Bronchial epithelial cell (primary cell): Measurements from ENCODE around the gene DUSP3. TPM values are rescaled to one million over a fixed set of nuclear protein-coding genes. Genes with fewer than 3 reads are reported as not detected.

ENCODE experiments used
- DNase-seq: peaks from one replicate; pipeline ENCODE4 v3.0.0-alpha.2; 2010; ENCODE audit warnings: low read depth
- FAIRE-seq: peaks from 2 replicates; lab custom pipeline; 2011; peaks lifted over from hg19 to GRCh38; lab: Jason Lieb, UNC
- H3K27me3 ChIP-seq: 2 replicates; pipeline ENCODE4 v1.5.1; 2011; ENCODE audit warnings: low read length; ENCODE audit not compliant: control insufficient read depth, insufficient read depth
- H3K36me3 ChIP-seq: 2 replicates; pipeline ENCODE4 v1.5.1; 2011; ENCODE audit warnings: low read length; ENCODE audit not compliant: control insufficient read depth, insufficient read depth
- H3K4me3 ChIP-seq: 2 replicates; pipeline ENCODE4 v1.5.1; 2011; ENCODE audit warnings: mild to moderate bottlenecking, low read depth, low read length, control low read depth
- CTCF ChIP-seq: IDR thresholded peaks from 2 replicates; pipeline ENCODE4 v1.5.1; 2011; ENCODE audit warnings: mild to moderate bottlenecking, moderate library complexity, low read length, control low read depth, inconsistent platforms; ENCODE audit not compliant: insufficient read depth, severe bottlenecking
- total RNA-seq: library from RNA; depleted of rRNA; stranded (reverse); fragments of >200 nt; gene quantifications from 2 replicates; pipeline ENCODE4 v1.2.1, GENCODE V29; 2014

Gene DUSP3
- total RNA-seq, 1 donor from 2014 or later, result 36.9 TPM

DNA sequence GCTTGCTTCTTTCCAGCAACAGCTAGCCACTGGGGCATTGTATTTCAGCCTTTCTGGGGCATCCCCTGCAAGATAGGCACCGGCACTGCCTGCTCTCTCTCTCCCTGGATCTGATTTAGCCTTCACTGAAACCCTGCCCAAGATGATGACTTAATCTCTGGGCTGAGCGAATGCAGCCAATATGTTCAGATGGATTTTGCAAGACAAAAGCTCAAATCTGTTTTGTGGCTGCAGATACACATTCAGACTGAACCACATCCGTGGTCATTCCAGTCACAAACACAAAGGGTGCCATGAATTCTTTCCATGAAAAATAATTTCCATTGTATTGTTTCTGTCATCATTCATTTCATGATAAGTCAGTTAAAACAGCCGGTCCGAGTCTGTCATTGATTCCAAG is 44.4 kb downstream of the DUSP3 start:
- FAIRE-seq (no peak), DNase-seq (no peak)
- Histone ChIP-seq H3K27me3 (no peaks in the 10 kb centered on the region), H3K4me3 (no peak overlapping the region), H3K36me3 (no peaks in the 10 kb centered on the region)
- no peak for TF ChIP-seq CTCF

- FAIRE-seq, result peak; percentile 60
- H3K4me3 ChIP-seq, result no peak overlapping the region
- DNase-seq, result no peak
- H3K36me3 ChIP-seq, result no peaks in the 10 kb centered on the region
- no peaks in the 10 kb centered on the region for H3K27me3 ChIP-seq
- TF ChIP-seq CTCF, result no peak
These were observed 44.8 kb downstream of the DUSP3 start for GRCh38 chr17:43733956-43734355.

DNA sequence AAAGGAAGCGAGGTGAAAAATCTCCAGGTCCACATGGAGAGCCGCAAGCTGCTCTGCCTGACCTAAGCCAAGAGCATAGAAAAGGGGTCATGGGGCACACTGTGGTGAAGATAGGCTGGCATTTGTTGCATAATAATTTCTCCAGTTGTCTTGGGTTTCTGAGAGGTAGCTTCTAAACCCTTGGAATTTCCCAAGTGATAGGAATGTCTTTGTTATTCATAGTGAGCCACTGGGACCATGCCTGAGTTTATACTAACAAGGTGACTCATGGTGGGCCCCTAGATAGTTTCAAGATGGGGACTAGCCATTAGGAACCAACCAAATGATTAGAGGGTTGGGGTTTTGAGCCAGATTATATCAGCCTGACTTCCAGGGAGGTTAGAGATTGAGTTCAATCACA is 45.8 kb downstream of the DUSP3 start:
- FAIRE-seq (no peak), DNase-seq (peak; percentile 64)
- Histone ChIP-seq H3K27me3 (no peaks in the 10 kb centered on the region), H3K4me3 (no peak overlapping the region), H3K36me3 (no peaks in the 10 kb centered on the region)
- no peak for TF ChIP-seq CTCF

DNA sequence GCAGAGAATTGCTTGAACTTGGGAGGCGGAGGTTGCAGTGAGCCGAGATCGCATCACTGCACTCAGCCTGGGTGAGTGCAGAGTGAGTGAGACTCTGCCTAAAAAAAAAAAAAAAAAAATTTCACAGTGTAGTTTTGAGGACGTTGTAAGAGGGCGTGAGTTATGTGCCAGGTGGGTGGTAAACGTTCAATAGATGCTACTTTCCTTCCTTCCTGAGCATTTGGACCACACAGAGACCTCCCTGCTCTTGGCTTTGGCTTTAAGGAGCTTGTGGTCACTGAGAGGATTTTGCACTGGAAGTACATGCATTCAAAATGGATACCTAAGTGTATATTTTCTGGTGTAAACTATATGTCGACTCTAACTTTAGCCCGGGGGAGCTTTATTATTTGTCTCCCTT is 50.7 kb downstream of the DUSP3 start:
- no peak for FAIRE-seq
- Histone ChIP-seq H3K4me3 (no peak overlapping the region), H3K36me3 (no peaks in the 10 kb centered on the region), H3K27me3 (no peaks in the 10 kb centered on the region)
- no peak for TF ChIP-seq CTCF
- DNase-seq, result no peak

DNA sequence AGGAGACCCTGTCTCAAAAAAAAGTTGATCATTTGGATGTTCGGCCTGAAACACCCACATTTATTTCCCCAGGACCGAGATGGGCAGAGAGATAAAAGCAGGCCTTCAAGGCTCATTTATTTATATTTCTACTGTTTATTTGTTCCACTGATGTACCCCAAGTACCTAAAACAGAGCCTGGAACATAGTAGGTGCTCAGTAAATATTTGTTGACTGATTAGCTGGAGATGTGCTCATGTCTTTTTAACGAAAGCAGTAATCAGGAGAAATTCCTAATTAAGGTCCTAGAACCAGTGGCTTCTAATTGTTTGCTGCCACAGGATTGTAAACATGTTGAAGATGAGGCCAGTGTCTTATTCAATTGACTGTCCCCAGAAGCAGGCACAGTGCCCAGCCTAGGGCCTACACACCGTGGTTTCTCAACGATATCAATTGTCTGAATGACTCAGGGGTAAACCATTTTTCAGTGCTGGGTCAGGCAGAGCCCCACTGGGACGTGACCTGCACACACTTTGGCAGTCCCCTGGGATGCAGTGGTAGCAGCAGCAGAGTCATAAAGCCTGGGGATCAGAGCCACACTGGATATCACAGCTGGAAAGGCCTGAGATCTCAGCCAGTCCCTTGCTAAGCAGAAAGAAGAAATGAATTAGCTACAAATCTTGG is 54.9 kb downstream of the DUSP3 start:
- H3K4me3 ChIP-seq, result no peak overlapping the region
- peak; percentile 68 for DNase-seq

More for the DNA sequence above, 54.9 kb downstream of the DUSP3 start:
- no peaks in the 10 kb centered on the region for H3K27me3 ChIP-seq
- no peak for FAIRE-seq
- H3K36me3 ChIP-seq, result no peaks in the 10 kb centered on the region
- TF ChIP-seq CTCF, result no peak
